Spleen (tissue), 11 donors: ENCODE results near the gene LGALS1. TPM values are rescaled to one million over a fixed set of nuclear protein-coding genes. Genes with fewer than 3 reads are reported as not detected.

Experiments used
- DNase-seq: peaks from one replicate; pipeline ENCODE4 v3.0.0-alpha.2; 2020
- H3K27ac ChIP-seq, 8 donors: fragments of 200-600 bp; sonication (generic) in 7 of 8; 1 replicate in 4 of 8; 2 replicates in 4 of 8; pipeline versions ENCODE4 v1.5.0 to v1.8.0; 2016 to 2021; ENCODE audit warnings: inconsistent platforms in 4 of 8, mild to moderate bottlenecking in 4 of 8, moderate library complexity in 1 of 8
- H3K27me3 ChIP-seq, 7 donors: fragments of 200-600 bp; sonication (generic) in 6 of 7; replicated peaks in 1 of 7; 1 replicate in 4 of 7; 2 replicates in 3 of 7; pipeline versions ENCODE4 v1.5.0 to v1.8.0; 2016 to 2021; ENCODE audit warnings: inconsistent platforms in 3 of 7, mild to moderate bottlenecking in 1 of 7
- H3K36me3 ChIP-seq, 6 donors: fragments of 200-600 bp; sonication (generic) in 5 of 6; 1 replicate in 4 of 6; 2 replicates in 2 of 6; pipeline versions ENCODE4 v1.5.0 to v1.8.0; 2016 to 2021; ENCODE audit warnings: inconsistent platforms in 2 of 6
- H3K4me1 ChIP-seq, 6 donors: fragments of 200-600 bp; sonication (generic) in 5 of 6; 1 replicate in 3 of 6; 2 replicates in 3 of 6; pipeline versions ENCODE4 v1.5.0 to v1.8.0; 2016 to 2021; ENCODE audit warnings: inconsistent platforms in 3 of 6
- H3K4me3 ChIP-seq, 8 donors: fragments of 200-600 bp; sonication (generic) in 7 of 8; 1 replicate in 4 of 8; 2 replicates in 4 of 8; pipeline versions ENCODE4 v1.5.0 to v1.8.0; 2016 to 2021; ENCODE audit warnings: inconsistent platforms in 4 of 8, mild to moderate bottlenecking in 4 of 8, moderate library complexity in 2 of 8
- H3K9me3 ChIP-seq, 8 donors: fragments of 200-600 bp; sonication (generic) in 7 of 8; 1 replicate in 4 of 8; 2 replicates in 4 of 8; pipeline versions ENCODE4 v1.5.0 to v1.8.0; 2016 to 2021; ENCODE audit warnings: inconsistent platforms in 4 of 8
- POLR2A ChIP-seq, 3 donors: fragments of 450-650 bp; IDR thresholded peaks; one replicate each; pipeline ENCODE4 v1.5.1; 2017; ENCODE audit warnings: antibody characterized with exemption in 3 of 3, mild to moderate bottlenecking in 1 of 3
- POLR2AphosphoS5 ChIP-seq, 3 donors: sonication (generic); formaldehyde crosslinking; IDR thresholded peaks; one replicate each; pipeline ENCODE4 v1.5.1; 2017; ENCODE audit warnings: antibody characterized with exemption in 3 of 3
- WGBS, 5 donors: extraction: QIAGEN DNeasy Blood & Tissue Kit in 3 of 5; methylation state at CpG; one replicate each; pipeline versions ENCODE4 v1.1.5 to v1.1.7; 2013 to 2018; 5-methylcytosine and 5-hydroxymethylcytosine counted together
- intact Hi-C: fragments of 100-400 bp; cut with DNase I; formaldehyde crosslinking; loops from one replicate; pipeline ENCODE4 v1.15.0; 2023; ENCODE audit warnings: low total_unique reads
- polyA plus RNA-seq, 3 donors: library from polyadenylated mRNA; stranded (reverse); fragments of 200-250 nt; gene quantifications; one replicate each; pipeline ENCODE4 v1.2.1, GENCODE V29; 2013
- total RNA-seq, 7 donors: library from RNA; depleted of rRNA in 3 of 7; stranded (reverse); fragments of >200 nt in 3 of 7; fragmentation: NEBNext Ultra II Directional in 4 of 7; extraction: Animal tissue kit (Norgen Biotek cat#: 25700) in 4 of 7; gene quantifications; one replicate each; pipeline versions ENCODE4 v1.1.0 to v1.2.1, GENCODE V29; 2016 to 2021
- TF ChIP-seq, protein P1 (sequence below), 11 experiments: fragments of 200-600 bp in 7 of 11; fragments of 450-650 bp in 4 of 11; sonication (generic) in 4 of 11; IDR thresholded peaks in 8 of 11; conservative IDR thresholded peaks in 3 of 11; 1 replicate in 7 of 11; 2 replicates in 4 of 11; pipeline versions ENCODE4 v1.4.0 to v1.8.0; 2016 to 2021; ENCODE audit warnings: antibody characterized with exemption in 11 of 11, inconsistent platforms in 4 of 11, mild to moderate bottlenecking in 1 of 11
- donor health status: healthy with polysubstance abuse.
- donor health status: DM: no; HTN: no; CAD: no; lungs with moderate emphysema.
- donor health status: DM: no; HTN: no; CAD: no.
- donor health status: Bipolar disorder and iron deficiency.
- donor health status: healthy.
- donor health status: DM: no; HTN: no; CAD: no.
- donor health status: DM: yes; HTN: yes; CAD: no.

LGALS1 gene
- total and polyA plus RNA-seq, 10 donors: 158 to 544 (median 394) TPM

DNA sequence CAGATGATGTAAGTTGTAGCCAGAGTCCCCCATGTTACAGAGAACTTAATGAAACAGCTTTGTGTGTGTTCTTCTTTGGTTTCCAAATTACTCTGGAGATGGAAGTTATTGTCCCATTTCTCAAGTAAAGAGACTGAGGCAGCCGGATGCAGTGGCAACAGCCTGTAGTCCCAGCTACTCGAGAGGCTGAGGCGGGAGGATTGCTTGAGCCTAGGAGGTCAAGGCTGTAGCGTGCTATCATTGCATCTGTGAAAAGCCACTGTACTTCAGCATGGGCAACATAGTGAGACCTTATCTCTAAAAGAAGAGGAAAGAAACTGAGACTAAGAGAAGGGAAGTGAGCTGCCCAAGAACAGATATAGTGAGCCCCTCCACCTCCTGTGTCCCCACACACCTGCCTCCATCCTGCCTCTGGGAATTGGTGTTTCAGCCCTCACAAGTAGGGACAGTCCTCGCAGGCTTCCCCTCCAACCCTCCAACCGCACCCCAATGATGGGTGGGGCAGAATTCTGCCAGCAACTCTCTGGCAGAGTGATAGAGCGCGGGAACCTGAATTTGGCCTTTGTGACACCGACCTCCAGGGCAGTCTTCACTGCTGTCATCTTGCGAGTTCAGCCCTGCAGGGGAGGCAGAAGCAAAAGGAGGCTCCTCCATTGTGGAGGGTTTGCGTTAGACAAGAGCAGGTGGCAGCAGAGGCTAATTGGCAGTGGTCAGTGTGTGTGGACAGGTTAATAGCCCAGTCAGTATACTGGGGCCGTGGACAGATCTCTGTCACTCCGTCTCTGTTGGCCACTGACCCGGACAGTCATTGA lies 15.3 kb upstream of the LGALS1 start:
- no peak for DNase-seq
- H3K36me3 ChIP-seq: peaks cover 0 to 14% (median 0%) of the 10 kb centered on the region in 6 donors
- no peaks in the 10 kb centered on the region for H3K27me3 ChIP-seq
- peak overlapping the region in 7 of 8 donors; percentile 56 to 95 (median 79) for H3K4me3 ChIP-seq
- 65 to 82% (median 74%) methylated on average over 13 to 14 of the region's 14 CpGs for WGBS, 5 donors
- intact Hi-C loops: no loop called here
- TF ChIP-seq POLR2AphosphoS5 (IDR thresholded peaks at IDR 0.05) (no peak), POLR2A (IDR thresholded peaks at IDR 0.05) (no peak)
- TF ChIP-seq, protein P1, sequence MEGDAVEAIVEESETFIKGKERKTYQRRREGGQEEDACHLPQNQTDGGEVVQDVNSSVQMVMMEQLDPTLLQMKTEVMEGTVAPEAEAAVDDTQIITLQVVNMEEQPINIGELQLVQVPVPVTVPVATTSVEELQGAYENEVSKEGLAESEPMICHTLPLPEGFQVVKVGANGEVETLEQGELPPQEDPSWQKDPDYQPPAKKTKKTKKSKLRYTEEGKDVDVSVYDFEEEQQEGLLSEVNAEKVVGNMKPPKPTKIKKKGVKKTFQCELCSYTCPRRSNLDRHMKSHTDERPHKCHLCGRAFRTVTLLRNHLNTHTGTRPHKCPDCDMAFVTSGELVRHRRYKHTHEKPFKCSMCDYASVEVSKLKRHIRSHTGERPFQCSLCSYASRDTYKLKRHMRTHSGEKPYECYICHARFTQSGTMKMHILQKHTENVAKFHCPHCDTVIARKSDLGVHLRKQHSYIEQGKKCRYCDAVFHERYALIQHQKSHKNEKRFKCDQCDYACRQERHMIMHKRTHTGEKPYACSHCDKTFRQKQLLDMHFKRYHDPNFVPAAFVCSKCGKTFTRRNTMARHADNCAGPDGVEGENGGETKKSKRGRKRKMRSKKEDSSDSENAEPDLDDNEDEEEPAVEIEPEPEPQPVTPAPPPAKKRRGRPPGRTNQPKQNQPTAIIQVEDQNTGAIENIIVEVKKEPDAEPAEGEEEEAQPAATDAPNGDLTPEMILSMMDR (IDR thresholded peaks at IDR 0.05 in 8 of 11, conservative IDR thresholded peaks at IDR 0.05 in 3 of 11): no peak
- H3K4me1 ChIP-seq: peaks cover 19 to 55% (median 44%) of the 10 kb centered on the region in 6 donors
- no peaks in the 10 kb centered on the region for H3K9me3 ChIP-seq
- H3K27ac ChIP-seq: peak overlapping the region in 5 of 8 donors; percentile 41 to 88 (median 82)

DNA sequence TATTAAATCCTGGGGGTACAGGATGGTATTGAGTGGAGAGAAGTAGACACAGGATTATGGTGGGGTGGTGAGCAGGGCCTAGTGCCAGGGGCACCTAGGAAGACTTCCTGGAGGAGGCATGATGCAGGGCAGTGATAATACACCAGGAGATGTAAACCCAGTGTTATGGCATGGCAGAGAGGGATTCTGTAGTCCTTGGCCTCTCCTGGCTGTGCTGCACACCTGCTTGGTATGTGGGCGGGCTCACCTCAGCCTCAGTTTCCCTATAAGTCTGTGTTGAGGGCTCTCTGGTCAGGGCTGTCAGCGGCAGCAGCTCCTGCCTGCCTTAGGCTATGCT lies 14.8 kb upstream of the LGALS1 start:
- TF ChIP-seq POLR2A (IDR thresholded peaks at IDR 0.05) (no peak), POLR2AphosphoS5 (IDR thresholded peaks at IDR 0.05) (no peak)
- TF ChIP-seq, protein P1 (IDR thresholded peaks at IDR 0.05 in 8 of 11, conservative IDR thresholded peaks at IDR 0.05 in 3 of 11): no peak
- 86 to 100% (median 92%) methylated on average over 1 to 2 of the region's 2 CpGs for WGBS, 5 donors
- DNase-seq: no peak
- Histone ChIP-seq H3K27ac (peak overlapping the region in 6 of 8 donors; percentile 20 to 88 (median 74)), H3K36me3 (peaks cover 0 to 14% (median 5%) of the 10 kb centered on the region in 6 donors), H3K4me1 (peaks cover 19 to 55% (median 44%) of the 10 kb centered on the region in 6 donors), H3K9me3 (no peaks in the 10 kb centered on the region), H3K27me3 (no peaks in the 10 kb centered on the region), H3K4me3 (peak overlapping the region in 3 of 8 donors; percentile 79 to 95 (median 83))
- intact Hi-C loops: no loop called here

DNA sequence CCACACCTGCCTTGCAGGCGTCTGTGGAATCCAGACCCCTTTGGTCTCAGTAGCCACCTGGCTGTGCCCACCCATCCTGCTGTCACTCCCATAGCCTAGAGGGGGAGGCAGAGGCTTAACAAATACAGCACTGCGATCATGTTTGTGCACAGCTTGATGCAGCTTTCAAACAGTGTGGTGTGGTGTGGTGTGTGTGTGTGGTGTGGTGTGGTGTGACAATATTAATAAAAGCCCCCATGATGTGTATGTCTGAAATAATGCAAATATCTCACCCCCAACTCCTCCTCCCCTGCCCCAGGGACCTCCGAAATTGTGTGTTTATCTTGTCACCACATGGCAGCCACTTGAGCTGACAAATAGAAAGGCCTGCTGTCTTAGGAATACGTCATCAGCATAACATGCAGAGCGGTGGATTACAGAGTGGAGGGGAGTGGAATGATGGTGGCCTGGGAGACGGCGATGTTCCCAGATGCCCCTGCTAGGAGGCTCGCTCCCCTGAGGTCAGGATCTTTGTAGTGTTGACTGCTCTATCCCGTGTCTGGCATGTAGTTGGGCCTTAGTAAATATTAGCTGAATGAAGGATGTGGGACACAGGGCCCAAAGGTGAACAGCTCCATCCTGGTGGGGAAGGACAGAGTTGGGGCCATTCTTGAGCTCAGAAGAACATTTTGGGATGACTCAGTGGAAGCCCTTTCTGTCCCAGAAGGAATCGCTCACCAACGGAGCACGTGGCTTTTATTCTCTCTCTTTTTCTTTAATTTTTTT lies 14.1 kb upstream of the LGALS1 start:
- no peaks in the 10 kb centered on the region for H3K9me3 ChIP-seq
- H3K4me3 ChIP-seq: peak overlapping the region in 3 of 8 donors; percentile 79 to 95 (median 83)
- TF ChIP-seq, protein P1 (IDR thresholded peaks at IDR 0.05 in 8 of 11, conservative IDR thresholded peaks at IDR 0.05 in 3 of 11): peak in 6 of 11 experiments; percentile 26 to 53 (median 38)
- TF ChIP-seq POLR2AphosphoS5 (IDR thresholded peaks at IDR 0.05) (no peak), POLR2A (IDR thresholded peaks at IDR 0.05) (no peak)
- H3K4me1 ChIP-seq: peaks cover 19 to 55% (median 44%) of the 10 kb centered on the region in 6 donors
- intact Hi-C loops: no loop called here
- no peaks in the 10 kb centered on the region for H3K27me3 ChIP-seq
- H3K36me3 ChIP-seq: peaks cover 0 to 18% (median 11%) of the 10 kb centered on the region in 6 donors
- WGBS, 5 donors: 59 to 71% (median 68%) methylated on average over 12 of the region's 12 CpGs
- no peak for DNase-seq
- peak overlapping the region in 7 of 8 donors; percentile 20 to 88 (median 67) for H3K27ac ChIP-seq
